GM12878 (cell line): ENCODE results near the gene FAM184B. TPM values are rescaled to one million over a fixed set of nuclear protein-coding genes. Genes with fewer than 3 reads are reported as not detected.

ENCODE experiments used
- ATAC-seq: fragments of 200-7000 bp; cut with Tn5 transposase; 3 replicates; pipeline ENCODE4 v1.9.1; 2020; ENCODE audit warnings: mild to moderate bottlenecking, moderate library complexity
- BruUV-seq: library from RNA; stranded (reverse); fragments of 400-500 nt; replicated peaks from 2 replicates; lab custom pipeline; 2021; lab: Mats Ljungman, UMichigan
- CTCF ChIA-PET: fragments of 300-600 bp; sonication (Branson Sonifier 250); formaldehyde crosslinking; extraction: SDS; loops from one replicate; lab custom pipeline; 2021; ENCODE audit warnings: inconsistent platforms; lab: Yijun Ruan, JAX
- POLR2A ChIA-PET: fragments of 350-600 bp; formaldehyde crosslinking; extraction: SDS; loops from one replicate; lab custom pipeline; 2021; ENCODE audit warnings: inconsistent platforms; lab: Charles Lee
- RAD21 ChIA-PET: fragments of 300-600 bp; sonication (Branson Sonifier 250); formaldehyde crosslinking; loops from one replicate; lab custom pipeline; 2023; ENCODE audit warnings: antibody characterized with exemption; ENCODE audit not compliant: unreplicated experiment; lab: Charles Lee
- SMC1A ChIA-PET: fragments of 300-600 bp; sonication (Branson Sonifier 250); formaldehyde crosslinking; loops from one replicate; lab custom pipeline; 2023; ENCODE audit not compliant: unreplicated experiment, uncharacterized antibody; lab: Charles Lee
- DNase-seq: peaks from one replicate; pipeline ENCODE4 v3.0.0-alpha.2; 2011; ENCODE audit warnings: low read depth, low spot score
- FAIRE-seq: peaks from 3 replicates; lab custom pipeline; 2011; peaks lifted over from hg19 to GRCh38; lab: Jason Lieb, UNC
- H2AFZ ChIP-seq: 2 replicates; pipeline ENCODE4 v1.6.0; 2011; ENCODE audit warnings: low read depth, low read length, control low read depth; ENCODE audit not compliant: control insufficient read depth
- H3K27ac ChIP-seq: 2 replicates; pipeline ENCODE4 v1.5.1; 2011; ENCODE audit warnings: control low read depth; ENCODE audit not compliant: control insufficient read depth, insufficient read depth
- H3K27me3 ChIP-seq, 2 experiments: replicated peaks in 1 of 2; 2 replicates each; pipeline versions ENCODE4 v1.6.0 to v1.6.1; 2011; ENCODE audit warnings: low read length in 1 of 2; ENCODE audit not compliant: control insufficient read depth in 2 of 2, insufficient read depth in 2 of 2
- H3K36me3 ChIP-seq, 2 experiments: 2 replicates each; pipeline ENCODE4 v1.5.1; 2011; ENCODE audit warnings: low read length in 1 of 2; ENCODE audit not compliant: control insufficient read depth in 2 of 2, insufficient read depth in 2 of 2
- H3K4me1 ChIP-seq: 2 replicates; pipeline ENCODE4 v1.6.1; 2011; ENCODE audit warnings: mild to moderate bottlenecking, low read length, moderate library complexity, mixed read lengths; ENCODE audit not compliant: control insufficient read depth, insufficient read depth
- H3K4me2 ChIP-seq: 2 replicates; pipeline ENCODE4 v1.6.0; 2011; ENCODE audit warnings: control low read depth; ENCODE audit not compliant: control insufficient read depth, insufficient read depth
- H3K4me3 ChIP-seq: fragments of 200-600 bp; sonication (generic); 2 replicates; pipeline ENCODE4 v1.5.1; 2016
- H3K79me2 ChIP-seq: 2 replicates; pipeline ENCODE4 v1.6.0; 2011; ENCODE audit warnings: low read length; ENCODE audit not compliant: control insufficient read depth, insufficient read depth
- H3K9ac ChIP-seq: 2 replicates; pipeline ENCODE4 v1.8.0; 2011; ENCODE audit warnings: low read length, control low read depth, mixed read lengths; ENCODE audit not compliant: control insufficient read depth, insufficient read depth
- H3K9me3 ChIP-seq: replicated peaks from 3 replicates; pipeline ENCODE4 v1.5.1; 2011; ENCODE audit warnings: mild to moderate bottlenecking, low read length; ENCODE audit not compliant: control insufficient read depth, insufficient read depth
- H4K20me1 ChIP-seq: 2 replicates; pipeline ENCODE4 v1.6.0; 2011; ENCODE audit not compliant: control insufficient read depth, insufficient read depth
- ASH2L ChIP-seq: fragments of 300-600, 200-600 bp; sonication (generic); IDR thresholded peaks from 2 replicates; pipeline ENCODE4 v1.6.1; 2017; ENCODE audit warnings: low read depth, mild to moderate bottlenecking, borderline replicate concordance
- CEBPZ ChIP-seq: fragments of 150-350 bp; IDR thresholded peaks from 2 replicates; pipeline ENCODE4 v1.6.1; 2016; ENCODE audit warnings: low read depth, low read length
- JUNB ChIP-seq: IDR thresholded peaks from 2 replicates; pipeline ENCODE4 v1.6.1; 2016; ENCODE audit warnings: antibody characterized with exemption, mild to moderate bottlenecking
- NR2C1 ChIP-seq: fragments of 450-650 bp; IDR thresholded peaks from 2 replicates; pipeline ENCODE4 v1.6.1; 2017; ENCODE audit warnings: antibody characterized with exemption, mild to moderate bottlenecking, moderate library complexity
- SIX5 ChIP-seq: IDR thresholded peaks from 2 replicates; pipeline ENCODE4 v1.6.1; 2011; ENCODE audit warnings: mild to moderate bottlenecking, low read depth, low read length, moderate library complexity; ENCODE audit not compliant: severe bottlenecking
- TCF7 ChIP-seq: IDR thresholded peaks from 2 replicates; pipeline ENCODE4 v1.6.1; 2014; ENCODE audit warnings: antibody characterized with exemption, borderline replicate concordance
- YBX1 ChIP-seq: fragments of 450-650 bp; IDR thresholded peaks from 2 replicates; pipeline ENCODE4 v1.6.1; 2016; ENCODE audit warnings: antibody characterized with exemption
- ZBED1 ChIP-seq: IDR thresholded peaks from 2 replicates; pipeline ENCODE4 v1.6.1; 2016; ENCODE audit warnings: borderline replicate concordance
- ZSCAN29 ChIP-seq: fragments of 450-650 bp; IDR thresholded peaks from 2 replicates; pipeline ENCODE4 v1.6.1; 2017; ENCODE audit warnings: mild to moderate bottlenecking, moderate library complexity
- WGBS: methylation state at CpG from one replicate; pipeline ENCODE4 v1.1.6; 2016; ENCODE audit warnings: low lambda C conversion rate; ENCODE audit not compliant: insufficient replicate concordance, insufficient coverage; ENCODE audit errors: missing lambda C conversion rate; 5-methylcytosine and 5-hydroxymethylcytosine counted together
- in situ Hi-C: fragments of 300-500 bp; cut with MboI; formaldehyde crosslinking; loops from 9 replicates; pipeline ENCODE4 v1.14.3; 2018; ENCODE audit warnings: mixed read lengths
- intact Hi-C: fragments of 100-400 bp; cut with micrococcal nuclease; formaldehyde crosslinking; loops from one replicate; pipeline ENCODE4 v1.14.2; 2022; ENCODE audit not compliant: unreplicated experiment
- polyA plus RNA-seq, 11 experiments: library from polyadenylated mRNA; depleted of rRNA in 4 of 11; unstranded in 6 of 11; stranded (reverse) in 5 of 11; fragments of >200 nt; fragmentation: Nextera tagmentation in 4 of 11; fragmentation: Illumina TruSeq in 1 of 11; extraction: Ambion mirVana in 4 of 11; extraction: Trizol in 1 of 11; gene quantifications; 1 replicate in 1 of 11; 2 replicates in 10 of 11; pipeline versions ENCODE4 v1.2.1 to v1.2.3, GENCODE V29; 2011 to 2016; ENCODE audit warnings: inconsistent platforms in 2 of 11, missing spikeins in 2 of 11, low read depth in 1 of 11
- total RNA-seq, 4 experiments: library from RNA; depleted of rRNA in 3 of 4; stranded (reverse); fragments of >200 nt in 3 of 4; fragmentation: Illumina TruSeq in 1 of 4; extraction: Trizol in 1 of 4; gene quantifications; 2 replicates each; pipeline versions ENCODE4 v1.2.1 to v1.2.3, GENCODE V29; 2013 to 2021
- TF ChIP-seq, protein P1 (sequence below): fragments of 450-650 bp; IDR thresholded peaks from 2 replicates; pipeline ENCODE4 v1.6.1; 2017; ENCODE audit warnings: borderline replicate concordance
- TF ChIP-seq, protein P2 (sequence below): fragments of 450-650 bp; IDR thresholded peaks from 2 replicates; pipeline ENCODE4 v1.6.1; 2017; ENCODE audit warnings: mild to moderate bottlenecking, low read depth, inconsistent platforms; ENCODE audit not compliant: poor library complexity, severe bottlenecking
- TF ChIP-seq, protein P3 (sequence below): fragments of 450-650 bp; IDR thresholded peaks from 2 replicates; pipeline ENCODE4 v1.6.1; 2016; ENCODE audit warnings: mild to moderate bottlenecking, moderate library complexity, borderline replicate concordance
- TF ChIP-seq, protein P4 (sequence below): IDR thresholded peaks from 2 replicates; pipeline ENCODE4 v1.6.1; 2012; ENCODE audit warnings: low read depth, low read length, improper control_type of control experiment

The FAM184B gene
- total and polyA plus RNA-seq, 10 of the 15 experiments (the other 5 are each of a cell fraction or from before 2014, with no cell fraction given) = under 0.01 TPM; not detected in 9

DNA sequence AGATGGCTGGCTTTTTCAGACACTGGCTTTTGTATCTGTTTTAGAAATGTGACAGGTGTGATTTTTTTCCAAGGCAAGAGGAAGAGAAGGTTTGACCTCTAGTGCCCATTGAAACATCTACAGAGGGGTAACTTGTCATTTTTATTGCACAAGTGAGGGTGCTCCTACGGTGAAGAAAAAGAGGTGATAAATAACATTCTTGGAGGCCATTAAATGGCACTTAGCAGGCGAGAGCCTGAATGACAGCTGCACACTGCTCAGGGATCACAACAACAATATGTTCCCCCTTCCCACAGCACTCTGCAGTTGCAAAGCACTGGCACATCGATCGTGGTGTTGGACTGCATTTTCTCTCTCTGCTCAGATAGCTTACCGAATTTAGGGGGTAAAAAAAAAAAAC lies 22.9 kb downstream of the FAM184B start (continued):
- TF ChIP-seq ZSCAN29 = no peak
- no peak for TF ChIP-seq ASH2L
- TF ChIP-seq CEBPZ = no peak
- TF ChIP-seq NR2C1 = no peak
- no peak for TF ChIP-seq SIX5
- TF ChIP-seq, protein P1, sequence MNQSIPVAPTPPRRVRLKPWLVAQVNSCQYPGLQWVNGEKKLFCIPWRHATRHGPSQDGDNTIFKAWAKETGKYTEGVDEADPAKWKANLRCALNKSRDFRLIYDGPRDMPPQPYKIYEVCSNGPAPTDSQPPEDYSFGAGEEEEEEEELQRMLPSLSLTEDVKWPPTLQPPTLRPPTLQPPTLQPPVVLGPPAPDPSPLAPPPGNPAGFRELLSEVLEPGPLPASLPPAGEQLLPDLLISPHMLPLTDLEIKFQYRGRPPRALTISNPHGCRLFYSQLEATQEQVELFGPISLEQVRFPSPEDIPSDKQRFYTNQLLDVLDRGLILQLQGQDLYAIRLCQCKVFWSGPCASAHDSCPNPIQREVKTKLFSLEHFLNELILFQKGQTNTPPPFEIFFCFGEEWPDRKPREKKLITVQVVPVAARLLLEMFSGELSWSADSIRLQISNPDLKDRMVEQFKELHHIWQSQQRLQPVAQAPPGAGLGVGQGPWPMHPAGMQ = no peak

- 35% methylated on average over 1 of the region's 1 CpG for WGBS
- no peak overlapping the region for H2AFZ ChIP-seq
- in situ Hi-C loops (no loop called here), intact Hi-C loops (no loop called here)
- ChIA-PET POLR2A (no interaction called here), RAD21 (no interaction called here), CTCF (no interaction called here), SMC1A (no interaction called here)
- no peaks in the 10 kb centered on the region for H3K4me1 ChIP-seq
- no peaks in the 10 kb centered on the region for H3K79me2 ChIP-seq
- BruUV-seq = no TSS peak
- FAIRE-seq (no peak), DNase-seq (no peak), ATAC-seq (no peak)
- no peak overlapping the region for H3K27ac ChIP-seq
- TF ChIP-seq ZBED1 (no peak), YBX1 (no peak), JUNB (no peak), TCF7 (no peak)
- TF ChIP-seq, protein P2, sequence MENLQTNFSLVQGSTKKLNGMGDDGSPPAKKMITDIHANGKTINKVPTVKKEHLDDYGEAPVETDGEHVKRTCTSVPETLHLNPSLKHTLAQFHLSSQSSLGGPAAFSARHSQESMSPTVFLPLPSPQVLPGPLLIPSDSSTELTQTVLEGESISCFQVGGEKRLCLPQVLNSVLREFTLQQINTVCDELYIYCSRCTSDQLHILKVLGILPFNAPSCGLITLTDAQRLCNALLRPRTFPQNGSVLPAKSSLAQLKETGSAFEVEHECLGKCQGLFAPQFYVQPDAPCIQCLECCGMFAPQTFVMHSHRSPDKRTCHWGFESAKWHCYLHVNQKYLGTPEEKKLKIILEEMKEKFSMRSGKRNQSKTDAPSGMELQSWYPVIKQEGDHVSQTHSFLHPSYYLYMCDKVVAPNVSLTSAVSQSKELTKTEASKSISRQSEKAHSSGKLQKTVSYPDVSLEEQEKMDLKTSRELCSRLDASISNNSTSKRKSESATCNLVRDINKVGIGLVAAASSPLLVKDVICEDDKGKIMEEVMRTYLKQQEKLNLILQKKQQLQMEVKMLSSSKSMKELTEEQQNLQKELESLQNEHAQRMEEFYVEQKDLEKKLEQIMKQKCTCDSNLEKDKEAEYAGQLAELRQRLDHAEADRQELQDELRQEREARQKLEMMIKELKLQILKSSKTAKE = no peak
- TF ChIP-seq, protein P3, sequence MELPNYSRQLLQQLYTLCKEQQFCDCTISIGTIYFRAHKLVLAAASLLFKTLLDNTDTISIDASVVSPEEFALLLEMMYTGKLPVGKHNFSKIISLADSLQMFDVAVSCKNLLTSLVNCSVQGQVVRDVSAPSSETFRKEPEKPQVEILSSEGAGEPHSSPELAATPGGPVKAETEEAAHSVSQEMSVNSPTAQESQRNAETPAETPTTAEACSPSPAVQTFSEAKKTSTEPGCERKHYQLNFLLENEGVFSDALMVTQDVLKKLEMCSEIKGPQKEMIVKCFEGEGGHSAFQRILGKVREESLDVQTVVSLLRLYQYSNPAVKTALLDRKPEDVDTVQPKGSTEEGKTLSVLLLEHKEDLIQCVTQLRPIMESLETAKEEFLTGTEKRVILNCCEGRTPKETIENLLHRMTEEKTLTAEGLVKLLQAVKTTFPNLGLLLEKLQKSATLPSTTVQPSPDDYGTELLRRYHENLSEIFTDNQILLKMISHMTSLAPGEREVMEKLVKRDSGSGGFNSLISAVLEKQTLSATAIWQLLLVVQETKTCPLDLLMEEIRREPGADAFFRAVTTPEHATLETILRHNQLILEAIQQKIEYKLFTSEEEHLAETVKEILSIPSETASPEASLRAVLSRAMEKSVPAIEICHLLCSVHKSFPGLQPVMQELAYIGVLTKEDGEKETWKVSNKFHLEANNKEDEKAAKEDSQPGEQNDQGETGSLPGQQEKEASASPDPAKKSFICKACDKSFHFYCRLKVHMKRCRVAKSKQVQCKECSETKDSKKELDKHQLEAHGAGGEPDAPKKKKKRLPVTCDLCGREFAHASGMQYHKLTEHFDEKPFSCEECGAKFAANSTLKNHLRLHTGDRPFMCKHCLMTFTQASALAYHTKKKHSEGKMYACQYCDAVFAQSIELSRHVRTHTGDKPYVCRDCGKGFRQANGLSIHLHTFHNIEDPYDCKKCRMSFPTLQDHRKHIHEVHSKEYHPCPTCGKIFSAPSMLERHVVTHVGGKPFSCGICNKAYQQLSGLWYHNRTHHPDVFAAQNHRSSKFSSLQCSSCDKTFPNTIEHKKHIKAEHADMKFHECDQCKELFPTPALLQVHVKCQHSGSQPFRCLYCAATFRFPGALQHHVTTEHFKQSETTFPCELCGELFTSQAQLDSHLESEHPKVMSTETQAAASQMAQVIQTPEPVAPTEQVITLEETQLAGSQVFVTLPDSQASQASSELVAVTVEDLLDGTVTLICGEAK = no peak
- TF ChIP-seq, protein P4, sequence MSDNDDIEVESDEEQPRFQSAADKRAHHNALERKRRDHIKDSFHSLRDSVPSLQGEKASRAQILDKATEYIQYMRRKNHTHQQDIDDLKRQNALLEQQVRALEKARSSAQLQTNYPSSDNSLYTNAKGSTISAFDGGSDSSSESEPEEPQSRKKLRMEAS = no peak
- no peaks in the 10 kb centered on the region; a peak in 1 of 4 replicates for H3K27me3 ChIP-seq
- H4K20me1 ChIP-seq = no peaks in the 10 kb centered on the region
- no peaks in the 10 kb centered on the region for H3K36me3 ChIP-seq
- H3K9me3 ChIP-seq = no peaks in the 10 kb centered on the region
- H3K4me2 ChIP-seq = no peak overlapping the region
- no peak overlapping the region for H3K4me3 ChIP-seq
- no peak overlapping the region for H3K9ac ChIP-seq
Observed at GRCh38 chr4:17757621-17758020, 23.8 kb downstream of the FAM184B start.
